ENCODE measurements around the gene DCPS.

DNA sequence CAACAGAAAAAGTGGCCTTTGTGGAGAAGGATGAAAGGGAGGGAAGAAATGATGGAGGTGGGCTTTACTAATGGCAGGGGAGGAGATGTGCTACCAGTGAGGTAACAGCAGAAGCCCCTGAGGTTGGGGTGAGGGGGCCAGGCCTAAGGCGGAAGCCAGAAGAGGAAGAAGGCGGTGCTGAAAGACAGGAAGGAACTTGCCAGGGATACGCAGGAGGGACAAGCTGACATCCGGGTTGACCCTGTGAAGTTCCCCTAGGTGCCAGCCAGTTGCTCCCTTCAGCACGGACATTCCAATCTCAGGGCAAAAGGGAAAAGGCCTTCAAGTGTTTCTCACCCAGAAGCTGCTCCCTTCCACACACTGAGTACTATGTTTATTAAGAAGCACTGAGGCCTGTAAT, 23.3 kb upstream of the DCPS start:
- TF ChIP-seq POLR2A (IDR thresholded peaks at IDR 0.05) = no peak
- no peak for TF ChIP-seq POLR2AphosphoS5 (IDR thresholded peaks at IDR 0.05)
